Spleen (tissue), 7 donors: ENCODE measurements around the gene HSPA4.

ENCODE experiments used
- CTCF ChIP-seq, 11 experiments: fragments of 200-600 bp in 7 of 11; fragments of 450-650 bp in 4 of 11; sonication (generic) in 4 of 11; IDR thresholded peaks in 8 of 11; conservative IDR thresholded peaks in 3 of 11; 1 replicate in 7 of 11; 2 replicates in 4 of 11; pipeline versions ENCODE4 v1.4.0 to v1.8.0; 2016 to 2021; ENCODE audit warnings: antibody characterized with exemption in 11 of 11, inconsistent platforms in 4 of 11, mild to moderate bottlenecking in 1 of 11
- POLR2A ChIP-seq, 3 donors: fragments of 450-650 bp; IDR thresholded peaks; one replicate each; pipeline ENCODE4 v1.5.1; 2017; ENCODE audit warnings: antibody characterized with exemption in 3 of 3, mild to moderate bottlenecking in 1 of 3
- donor health status: DM: no; HTN: no; CAD: no; lungs with moderate emphysema.
- donor health status: DM: no; HTN: no; CAD: no.
- donor health status: DM: no; HTN: no; CAD: no.

- TF ChIP-seq CTCF (IDR thresholded peaks at IDR 0.05 in 8 of 11, conservative IDR thresholded peaks at IDR 0.05 in 3 of 11) = no peak
- no peak for TF ChIP-seq POLR2A (IDR thresholded peaks at IDR 0.05)
Measured at GRCh38 chr5:133081703-133082102, 29.9 kb downstream of the HSPA4 start.
